Gastroesophageal sphincter (tissue), 3 donors: ENCODE measurements around the gene PGLYRP2.

Experiments
- POLR2A ChIP-seq, 2 donors: fragments of 450-650 bp; IDR thresholded peaks; one replicate each; pipeline ENCODE4 v1.6.1; 2017; ENCODE audit warnings: antibody characterized with exemption in 2 of 2, mild to moderate bottlenecking in 2 of 2, moderate library complexity in 1 of 2
- POLR2AphosphoS5 ChIP-seq: sonication (generic); formaldehyde crosslinking; IDR thresholded peaks from one replicate; pipeline ENCODE4 v1.6.1; 2017; ENCODE audit warnings: antibody characterized with exemption
- TF ChIP-seq, protein P1 (sequence below), 4 experiments: fragments of 200-600 bp in 2 of 4; fragments of 450-650 bp in 2 of 4; sonication (generic) in 1 of 4; IDR thresholded peaks; one replicate each; pipeline ENCODE4 v1.5.1; 2017 to 2019; ENCODE audit warnings: antibody characterized with exemption in 4 of 4, mild to moderate bottlenecking in 2 of 4, moderate library complexity in 2 of 4

DNA sequence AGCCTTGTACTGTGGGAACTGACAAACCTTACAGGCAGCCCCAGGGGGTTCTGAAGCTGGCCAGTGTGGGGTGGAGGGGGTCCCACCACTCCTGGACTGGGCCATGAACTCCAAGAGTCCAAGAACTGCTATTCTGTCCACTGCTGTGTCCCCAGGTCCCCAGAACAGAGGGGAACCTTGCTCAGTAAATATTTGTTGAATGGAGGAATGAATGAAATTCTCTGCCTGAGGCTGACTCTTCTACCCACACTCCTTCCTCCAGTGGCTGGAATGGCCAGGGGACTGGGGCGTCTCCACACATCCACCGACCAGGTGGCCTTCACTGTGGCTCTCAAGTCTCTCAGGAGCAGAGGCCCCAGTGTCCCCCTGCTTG lies 41.2 kb downstream of the PGLYRP2 start:
- TF ChIP-seq POLR2AphosphoS5 (no peak), POLR2A (IDR thresholded peaks at IDR 0.05) (no peak)
- TF ChIP-seq, protein P1, sequence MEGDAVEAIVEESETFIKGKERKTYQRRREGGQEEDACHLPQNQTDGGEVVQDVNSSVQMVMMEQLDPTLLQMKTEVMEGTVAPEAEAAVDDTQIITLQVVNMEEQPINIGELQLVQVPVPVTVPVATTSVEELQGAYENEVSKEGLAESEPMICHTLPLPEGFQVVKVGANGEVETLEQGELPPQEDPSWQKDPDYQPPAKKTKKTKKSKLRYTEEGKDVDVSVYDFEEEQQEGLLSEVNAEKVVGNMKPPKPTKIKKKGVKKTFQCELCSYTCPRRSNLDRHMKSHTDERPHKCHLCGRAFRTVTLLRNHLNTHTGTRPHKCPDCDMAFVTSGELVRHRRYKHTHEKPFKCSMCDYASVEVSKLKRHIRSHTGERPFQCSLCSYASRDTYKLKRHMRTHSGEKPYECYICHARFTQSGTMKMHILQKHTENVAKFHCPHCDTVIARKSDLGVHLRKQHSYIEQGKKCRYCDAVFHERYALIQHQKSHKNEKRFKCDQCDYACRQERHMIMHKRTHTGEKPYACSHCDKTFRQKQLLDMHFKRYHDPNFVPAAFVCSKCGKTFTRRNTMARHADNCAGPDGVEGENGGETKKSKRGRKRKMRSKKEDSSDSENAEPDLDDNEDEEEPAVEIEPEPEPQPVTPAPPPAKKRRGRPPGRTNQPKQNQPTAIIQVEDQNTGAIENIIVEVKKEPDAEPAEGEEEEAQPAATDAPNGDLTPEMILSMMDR (IDR thresholded peaks at IDR 0.05) = no peak
